ENCODE data around the gene CACNA1H.

- TF ChIP-seq EZH2 (IDR thresholded peaks at IDR 0.05; ENCODE audit: borderline replicate concordance, low read length) = no peak
- TF ChIP-seq, protein P1, sequence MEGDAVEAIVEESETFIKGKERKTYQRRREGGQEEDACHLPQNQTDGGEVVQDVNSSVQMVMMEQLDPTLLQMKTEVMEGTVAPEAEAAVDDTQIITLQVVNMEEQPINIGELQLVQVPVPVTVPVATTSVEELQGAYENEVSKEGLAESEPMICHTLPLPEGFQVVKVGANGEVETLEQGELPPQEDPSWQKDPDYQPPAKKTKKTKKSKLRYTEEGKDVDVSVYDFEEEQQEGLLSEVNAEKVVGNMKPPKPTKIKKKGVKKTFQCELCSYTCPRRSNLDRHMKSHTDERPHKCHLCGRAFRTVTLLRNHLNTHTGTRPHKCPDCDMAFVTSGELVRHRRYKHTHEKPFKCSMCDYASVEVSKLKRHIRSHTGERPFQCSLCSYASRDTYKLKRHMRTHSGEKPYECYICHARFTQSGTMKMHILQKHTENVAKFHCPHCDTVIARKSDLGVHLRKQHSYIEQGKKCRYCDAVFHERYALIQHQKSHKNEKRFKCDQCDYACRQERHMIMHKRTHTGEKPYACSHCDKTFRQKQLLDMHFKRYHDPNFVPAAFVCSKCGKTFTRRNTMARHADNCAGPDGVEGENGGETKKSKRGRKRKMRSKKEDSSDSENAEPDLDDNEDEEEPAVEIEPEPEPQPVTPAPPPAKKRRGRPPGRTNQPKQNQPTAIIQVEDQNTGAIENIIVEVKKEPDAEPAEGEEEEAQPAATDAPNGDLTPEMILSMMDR (conservative IDR thresholded peaks at IDR 0.05 in 1 of 2, IDR thresholded peaks at IDR 0.05 in 1 of 2; ENCODE audit: extremely low read depth in 1 of 2, insufficient read depth in 1 of 2, low read depth in 1 of 2, low read length in 2 of 2) = no peak
Observed at GRCh38 chr16:1167276-1168107, 14.6 kb downstream of the CACNA1H start.

Data from mammary epithelial cell (primary cell).